ENCODE results near the gene PHACTR3.

PHACTR3 gene

DNA sequence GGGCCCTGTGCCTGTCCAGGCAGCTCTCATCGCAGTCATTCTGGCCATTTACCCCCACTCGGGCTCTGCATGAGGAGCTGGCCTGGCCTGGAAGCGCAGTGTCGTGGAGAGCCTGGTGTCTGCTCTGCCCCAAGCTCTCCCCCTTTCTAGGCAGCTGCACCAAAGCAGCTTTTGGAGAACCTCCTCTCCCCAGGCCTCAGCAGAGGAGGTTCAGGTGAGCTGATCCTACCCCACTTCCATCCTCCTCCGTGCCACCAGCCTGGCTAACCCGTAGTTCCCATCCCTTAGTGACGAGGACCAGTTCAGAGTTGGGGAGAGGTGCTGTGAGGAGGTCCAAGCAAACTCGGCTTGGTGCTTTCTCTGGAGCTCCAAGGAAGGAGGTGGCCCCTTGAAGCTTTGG is 30.5 kb upstream of the PHACTR3 start:
- DNase-seq (ENCODE audit: low read depth in 2 of 2): no peak

DNA sequence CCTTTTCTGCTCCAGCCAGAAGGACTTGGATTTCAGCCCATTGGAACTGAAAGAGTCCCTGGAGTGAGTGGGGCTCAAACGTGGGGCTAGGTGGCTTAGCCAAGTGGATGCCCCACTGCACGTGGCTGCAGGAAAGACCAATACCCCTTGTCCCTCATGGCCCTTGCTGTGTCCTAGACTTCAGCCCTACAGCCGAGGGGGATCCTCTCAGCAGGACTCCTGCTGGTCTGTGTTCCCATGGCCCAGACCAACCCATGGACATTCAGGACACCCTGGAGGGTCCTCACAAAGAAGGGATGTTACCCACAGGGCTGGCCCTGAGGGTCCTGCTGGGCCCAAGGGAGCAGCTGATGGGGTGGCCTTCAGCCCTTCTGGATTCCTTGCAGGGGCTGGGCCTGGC is 30.0 kb upstream of the PHACTR3 start:
- no peak for DNase-seq (ENCODE audit: low read depth in 2 of 2)

DNA sequence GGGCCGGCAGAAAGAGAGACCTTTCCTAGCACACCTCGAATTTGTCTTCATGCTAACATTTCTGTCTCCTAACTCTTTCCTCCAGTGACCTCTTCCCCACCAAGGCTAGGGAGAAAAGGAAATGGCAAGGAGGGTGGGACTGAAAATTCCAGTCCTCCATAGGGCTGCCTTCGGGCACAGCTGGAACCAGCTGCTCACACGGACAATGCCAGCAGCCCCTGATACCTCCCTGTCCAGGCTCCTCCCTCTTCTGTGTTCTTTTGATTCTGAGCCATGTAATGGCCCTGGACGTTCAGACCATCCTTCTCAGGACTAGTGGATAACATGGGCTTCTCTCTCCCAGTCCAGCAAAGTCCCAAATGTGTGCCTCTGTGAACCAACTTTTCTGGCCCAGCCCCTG is 29.1 kb upstream of the PHACTR3 start:
- no peak for DNase-seq (ENCODE audit: low read depth in 2 of 2)

DNA sequence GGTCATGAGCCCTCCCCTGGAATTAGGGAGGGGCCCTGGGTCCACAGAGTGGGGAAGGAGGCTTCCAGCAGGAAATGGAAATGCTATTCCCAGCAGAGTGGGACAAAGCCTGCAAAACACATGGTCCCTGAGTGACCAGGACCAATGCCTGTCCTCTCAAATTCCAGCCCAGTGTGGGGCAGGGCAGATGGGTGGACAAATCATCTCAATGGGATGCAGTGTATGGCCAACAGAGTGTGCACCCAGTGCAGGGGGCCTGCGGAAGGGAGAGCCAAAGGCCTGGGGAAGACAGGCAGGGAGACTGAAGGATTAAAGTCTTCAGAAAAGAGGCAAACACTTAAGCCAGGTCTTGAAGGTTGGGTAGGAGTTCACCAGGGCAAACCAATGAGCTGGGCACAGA is 28.7 kb upstream of the PHACTR3 start:
- no peak for DNase-seq (ENCODE audit: low read depth in 2 of 2)

DNA sequence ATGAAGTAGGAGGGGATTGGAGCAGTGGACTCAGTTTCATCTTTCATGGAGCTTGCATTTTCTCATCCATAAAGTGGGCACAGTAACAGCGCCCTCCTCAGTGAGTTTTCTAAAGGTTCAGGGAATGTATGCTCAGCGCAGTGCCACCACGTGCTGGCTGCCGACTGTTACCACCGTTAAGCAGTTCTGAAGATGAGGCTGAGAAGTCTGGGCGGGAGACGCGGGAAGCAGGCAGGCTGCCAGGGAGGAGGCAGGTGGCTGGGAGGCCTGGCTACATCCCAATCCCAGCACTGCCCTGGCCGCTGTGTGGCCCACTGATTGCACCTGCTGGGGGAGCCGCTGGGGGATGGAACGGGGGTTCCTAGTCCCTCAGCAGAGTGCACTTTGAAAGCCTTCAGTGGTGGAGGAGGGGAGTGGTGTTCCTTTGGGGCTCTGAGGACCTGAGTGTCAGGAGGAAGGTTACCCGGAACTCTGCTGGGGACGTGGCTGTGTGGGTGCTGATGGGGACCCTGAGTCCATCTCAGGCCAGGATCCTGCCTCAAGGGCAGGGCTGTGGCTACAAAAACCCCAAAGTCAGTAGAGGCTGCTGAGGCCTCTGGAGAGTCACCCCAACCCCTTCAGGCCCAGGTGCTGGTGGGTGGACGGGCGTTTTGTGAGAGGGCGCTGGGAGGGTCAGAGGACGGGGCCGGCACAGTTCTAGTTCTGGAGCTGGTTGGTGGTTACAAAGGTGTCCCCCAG is 28.0 kb upstream of the PHACTR3 start:
- no peak for DNase-seq (ENCODE audit: low read depth in 2 of 2)

DNA sequence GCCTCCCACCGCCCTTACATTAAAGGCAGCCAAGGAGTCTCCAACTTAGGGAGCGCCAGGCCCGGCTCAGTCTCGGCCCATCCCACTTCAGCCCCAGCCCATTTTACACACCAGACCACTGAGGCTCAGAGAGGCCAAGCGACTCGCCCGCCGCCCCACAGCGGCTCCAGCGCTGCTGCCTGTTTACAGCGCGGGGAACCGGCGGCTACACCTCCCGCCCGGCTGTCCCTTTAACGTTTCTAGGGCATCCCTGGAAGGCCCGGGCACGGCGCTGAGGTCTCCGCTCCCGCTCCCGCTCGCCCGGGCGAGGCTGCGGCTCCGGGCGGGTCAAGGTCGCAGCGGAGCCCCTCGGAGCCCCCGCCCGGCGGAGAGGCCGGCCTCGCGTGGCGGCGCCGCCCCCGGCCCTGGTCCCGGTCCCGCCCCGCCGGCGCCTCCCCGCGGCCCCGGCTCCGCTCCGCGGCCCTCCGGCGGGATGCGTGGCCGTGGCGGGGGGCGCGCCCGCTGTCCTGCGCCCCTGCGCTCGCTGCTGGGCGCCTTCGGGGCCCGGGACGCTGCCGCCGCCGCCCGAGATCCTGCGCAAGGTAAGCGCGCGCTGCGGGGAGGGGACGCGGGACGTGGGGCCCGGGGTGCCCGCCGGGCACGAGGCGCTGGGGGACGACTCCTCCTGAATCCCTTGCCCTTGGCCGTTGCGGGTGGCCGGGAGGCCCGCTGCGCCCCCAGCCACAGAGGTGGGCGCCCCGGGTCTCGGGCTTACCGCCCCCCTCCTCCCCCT is 27.1 kb upstream of the PHACTR3 start:
- no peak for DNase-seq (ENCODE audit: low read depth in 2 of 2)

DNA sequence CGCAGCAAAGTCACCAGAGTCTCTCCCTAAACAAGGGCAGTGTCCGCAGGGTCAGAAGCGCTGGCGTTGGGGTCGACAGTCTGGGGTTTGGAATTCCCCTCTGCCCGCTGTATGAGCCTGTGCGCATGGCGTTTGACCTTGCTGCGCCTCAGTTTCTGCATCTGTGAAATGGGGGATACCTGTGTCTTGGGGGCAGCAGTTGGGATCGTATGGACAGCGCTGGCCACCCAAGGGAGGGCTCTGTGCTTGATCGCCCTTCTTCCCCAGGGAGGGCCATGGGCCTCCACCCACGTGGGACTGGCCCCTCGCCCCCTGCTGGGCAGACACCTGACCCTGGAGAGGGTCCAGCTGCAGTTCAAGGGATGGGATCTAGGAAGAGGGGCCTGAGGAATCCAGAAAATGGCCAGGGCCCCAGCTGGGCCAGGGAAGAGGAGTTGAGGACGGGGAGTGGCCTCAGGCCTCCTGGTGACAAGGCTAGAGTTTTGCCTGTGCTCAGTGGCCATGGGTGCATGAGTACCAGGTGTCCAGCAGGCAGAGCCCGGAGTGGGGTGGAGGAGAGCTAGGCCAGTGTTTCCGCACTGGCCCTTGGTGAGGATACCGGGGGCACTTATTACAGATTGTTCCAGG is 26.4 kb upstream of the PHACTR3 start:
- DNase-seq (ENCODE audit: low read depth in 2 of 2): no peak

DNA sequence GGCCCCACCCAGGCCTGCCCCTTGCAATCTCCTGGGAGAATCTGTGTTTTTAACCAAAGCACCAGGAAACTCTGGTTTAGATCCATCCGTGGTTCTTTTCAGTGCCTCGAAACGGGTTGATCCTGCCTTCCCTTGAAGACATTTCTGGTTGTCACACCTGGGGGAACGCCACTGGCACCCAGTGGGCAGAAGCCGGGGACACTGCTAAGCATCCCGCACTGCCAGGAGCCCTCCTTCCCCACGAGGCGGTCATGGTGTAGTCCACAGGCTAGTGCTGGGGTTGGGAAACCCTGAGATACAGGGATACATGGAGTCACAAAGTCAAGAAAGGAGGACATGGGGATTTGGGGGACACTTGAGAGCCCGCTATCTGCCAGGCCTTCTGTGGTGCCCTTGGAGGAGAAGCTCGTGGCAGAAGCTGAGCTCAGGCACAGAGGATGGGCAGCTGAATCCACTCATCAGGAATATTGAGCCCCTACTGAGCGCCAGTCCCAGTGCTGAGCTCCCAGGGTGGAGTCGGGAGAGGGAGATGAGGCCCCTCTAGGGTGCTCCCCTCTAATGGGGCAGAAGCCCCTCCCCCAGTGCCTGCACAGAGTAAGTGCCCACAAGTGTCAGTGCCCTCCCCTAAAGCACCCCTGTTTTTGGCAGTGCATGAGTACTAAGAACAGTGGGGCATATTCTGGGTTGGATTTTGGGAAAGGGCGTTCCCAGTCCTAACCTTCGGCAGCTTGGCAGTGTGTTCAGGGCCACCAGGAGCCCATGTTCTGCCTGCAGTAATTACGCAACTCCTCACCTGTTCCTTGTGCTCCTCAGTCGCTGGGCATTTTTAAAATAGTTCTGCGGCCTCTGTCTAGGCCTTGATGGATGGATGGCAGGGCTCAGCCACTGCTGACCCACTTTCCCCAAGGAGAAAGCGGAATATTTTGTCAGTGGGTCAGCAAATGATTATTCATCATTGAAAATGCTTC is 25.6 kb upstream of the PHACTR3 start:
- DNase-seq (ENCODE audit: low read depth in 2 of 2): no peak

DNA sequence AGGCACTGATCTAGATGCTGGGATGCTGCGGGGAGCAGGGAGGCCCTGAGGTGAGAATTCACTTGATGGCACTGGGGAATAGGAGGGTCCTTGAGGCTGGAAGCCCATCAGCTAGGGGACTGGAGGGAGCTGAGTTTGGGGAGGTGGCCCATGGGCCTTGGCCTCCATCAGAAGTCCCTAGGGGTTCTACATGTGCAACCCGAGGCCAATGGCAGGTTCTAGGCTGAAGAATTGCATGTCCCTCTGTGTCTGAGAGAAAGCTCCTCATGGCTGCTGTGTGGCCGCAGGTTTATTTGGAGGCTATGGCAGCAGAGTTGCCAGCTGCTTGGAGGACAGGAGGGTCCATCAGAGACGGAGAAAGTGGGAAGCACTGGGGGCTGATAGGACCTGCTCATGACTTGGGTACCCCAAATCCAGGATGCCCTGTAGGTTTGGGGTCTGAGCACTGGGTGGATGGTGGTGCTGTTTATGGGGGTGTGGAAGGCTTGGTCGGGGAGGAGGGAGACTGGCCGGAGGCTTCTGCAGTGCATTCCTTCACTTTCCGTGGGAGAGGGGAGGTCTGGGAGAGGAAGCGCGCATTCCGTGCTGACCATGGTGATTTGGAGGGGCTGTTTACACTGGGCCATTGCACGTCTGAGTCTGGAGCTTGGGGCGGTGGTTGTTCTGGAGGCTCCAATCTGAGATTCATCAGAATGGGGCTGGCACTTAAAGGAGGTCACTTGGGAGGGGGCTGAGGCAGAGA is 24.8 kb upstream of the PHACTR3 start:
- DNase-seq (ENCODE audit: low read depth in 2 of 2): no peak

DNA sequence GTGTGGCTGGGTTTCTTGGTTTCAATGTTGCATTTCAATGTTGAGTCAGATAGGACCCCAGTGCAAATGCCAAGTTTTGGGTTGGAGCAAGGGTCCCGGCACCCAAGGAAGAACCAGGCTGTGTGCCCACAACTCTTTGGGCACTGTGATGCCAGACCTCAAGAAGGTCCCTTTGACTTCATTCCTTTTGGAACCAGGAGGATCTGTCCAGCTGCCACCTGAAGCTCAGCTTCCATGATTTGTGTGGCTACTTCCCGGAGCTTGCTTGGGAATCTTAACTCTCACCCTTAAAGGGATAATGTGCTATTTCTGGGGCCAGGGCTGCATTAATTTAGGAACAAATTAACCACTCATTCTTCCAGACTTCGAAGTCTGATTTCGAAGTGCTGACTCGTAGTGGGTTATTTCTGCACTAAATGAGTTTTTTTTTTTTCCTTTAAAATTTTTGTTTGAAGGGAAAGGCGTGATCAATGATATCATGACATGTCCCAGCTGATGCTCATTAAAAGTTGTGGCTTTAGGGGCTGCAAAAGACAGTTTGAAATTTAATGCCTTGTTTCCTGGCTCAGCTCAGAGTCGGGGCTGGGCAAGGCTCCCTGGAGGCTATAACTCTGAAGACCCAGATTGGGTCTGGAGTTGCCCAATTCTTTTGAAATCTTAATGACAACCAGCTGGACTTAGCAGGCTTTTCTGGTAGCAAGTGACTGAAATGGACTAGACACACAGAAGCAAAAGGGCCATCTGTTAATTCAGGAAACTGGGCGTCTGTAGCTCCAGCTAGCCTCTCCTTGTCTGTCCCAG is 24.0 kb upstream of the PHACTR3 start:
- no peak for DNase-seq (ENCODE audit: low read depth in 2 of 2)

DNA sequence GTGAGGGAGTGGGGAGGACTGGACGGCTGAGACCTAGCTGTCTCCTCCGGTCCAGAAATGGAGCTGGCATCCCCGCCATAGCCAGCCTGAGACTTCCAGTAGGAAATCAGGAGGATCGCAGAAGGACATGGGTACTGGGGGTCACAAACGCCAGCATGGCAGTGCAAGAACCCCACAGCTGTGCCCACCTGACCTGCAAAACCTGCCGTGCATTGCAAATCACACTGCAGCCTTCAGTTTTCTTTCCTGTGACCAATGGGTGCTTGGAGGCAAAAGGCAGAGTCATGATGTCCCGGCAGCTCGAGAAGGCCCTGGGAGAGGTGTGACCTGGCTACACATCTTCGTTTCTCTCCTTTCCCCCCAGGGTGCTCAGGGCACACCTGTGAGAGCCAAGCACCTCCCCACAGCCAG is 23.3 kb upstream of the PHACTR3 start:
- DNase-seq (ENCODE audit: low read depth in 2 of 2): no peak

DNA sequence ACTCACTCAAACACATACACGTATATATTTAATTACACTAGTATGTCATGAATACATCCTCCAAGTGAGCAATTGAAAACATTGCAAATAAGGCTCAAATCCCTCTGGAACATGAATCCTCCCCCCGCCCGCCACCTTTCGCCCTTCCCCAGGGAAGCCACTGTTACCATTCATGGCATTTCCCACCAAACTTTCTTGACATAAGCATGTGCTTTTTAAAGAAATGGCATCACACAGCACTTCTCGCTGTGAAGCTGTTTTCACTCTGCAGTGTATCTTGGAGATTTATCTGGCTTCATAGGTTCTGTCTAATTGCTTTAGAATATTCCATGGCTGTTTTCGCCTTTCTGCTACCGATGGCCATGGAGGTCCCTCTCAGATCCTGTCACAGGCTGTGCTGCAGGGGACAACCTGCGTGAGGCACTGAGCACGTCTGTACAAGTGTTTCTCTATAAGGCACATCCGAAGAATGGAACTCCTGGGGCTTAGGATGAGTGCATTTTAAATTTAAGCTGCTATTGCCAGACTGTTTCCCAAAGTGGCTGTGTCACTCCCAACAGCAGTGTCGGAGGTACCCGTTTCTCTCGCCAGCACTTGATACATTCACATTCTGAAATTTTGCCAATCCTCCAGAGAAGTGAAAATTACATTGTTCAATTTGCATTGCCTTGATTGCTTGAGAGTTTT is 22.2 kb upstream of the PHACTR3 start:
- no peak for DNase-seq (ENCODE audit: low read depth in 2 of 2)

DNA sequence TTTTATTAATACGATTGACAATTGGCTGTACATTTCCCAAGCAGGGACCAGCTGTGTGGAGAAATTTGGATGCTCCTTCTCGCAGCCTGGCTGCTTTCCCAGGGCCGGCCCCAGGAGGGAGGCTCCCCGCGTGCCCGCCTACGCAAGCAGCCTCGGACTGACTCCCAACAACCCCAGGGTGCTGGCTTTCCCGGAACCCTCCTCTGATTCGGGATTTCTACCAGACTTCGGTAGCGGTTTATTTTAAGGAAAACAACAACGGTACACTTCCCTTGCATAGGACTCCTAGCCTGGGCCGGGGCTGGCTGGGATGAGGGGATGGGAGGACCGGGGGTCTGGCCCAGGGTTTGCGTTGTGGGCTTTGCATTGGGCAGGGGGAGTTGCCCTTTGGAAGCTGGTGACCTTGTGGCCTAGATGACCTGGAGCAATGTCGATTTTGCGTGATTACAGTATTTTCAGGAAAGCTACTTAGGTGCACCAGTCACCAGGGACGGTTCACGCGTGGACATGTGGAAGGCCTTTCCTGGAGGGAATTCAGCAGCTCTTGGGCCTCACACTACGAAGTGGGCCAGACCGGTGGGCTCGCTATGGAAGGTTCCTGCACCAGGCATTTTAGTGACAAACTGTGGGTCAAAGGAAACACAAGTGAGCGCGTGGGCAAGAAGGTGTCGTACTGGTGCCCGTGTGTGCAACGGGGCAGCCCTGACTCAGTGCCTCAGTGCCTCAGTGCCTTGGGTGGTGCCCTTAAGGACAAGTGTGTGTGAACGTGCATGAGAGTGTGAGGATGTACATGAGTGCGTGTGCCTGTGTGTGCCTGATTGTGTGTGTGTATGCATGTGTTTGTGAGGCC is 20.7 kb upstream of the PHACTR3 start:
- no peak for DNase-seq (ENCODE audit: low read depth in 2 of 2)

DNA sequence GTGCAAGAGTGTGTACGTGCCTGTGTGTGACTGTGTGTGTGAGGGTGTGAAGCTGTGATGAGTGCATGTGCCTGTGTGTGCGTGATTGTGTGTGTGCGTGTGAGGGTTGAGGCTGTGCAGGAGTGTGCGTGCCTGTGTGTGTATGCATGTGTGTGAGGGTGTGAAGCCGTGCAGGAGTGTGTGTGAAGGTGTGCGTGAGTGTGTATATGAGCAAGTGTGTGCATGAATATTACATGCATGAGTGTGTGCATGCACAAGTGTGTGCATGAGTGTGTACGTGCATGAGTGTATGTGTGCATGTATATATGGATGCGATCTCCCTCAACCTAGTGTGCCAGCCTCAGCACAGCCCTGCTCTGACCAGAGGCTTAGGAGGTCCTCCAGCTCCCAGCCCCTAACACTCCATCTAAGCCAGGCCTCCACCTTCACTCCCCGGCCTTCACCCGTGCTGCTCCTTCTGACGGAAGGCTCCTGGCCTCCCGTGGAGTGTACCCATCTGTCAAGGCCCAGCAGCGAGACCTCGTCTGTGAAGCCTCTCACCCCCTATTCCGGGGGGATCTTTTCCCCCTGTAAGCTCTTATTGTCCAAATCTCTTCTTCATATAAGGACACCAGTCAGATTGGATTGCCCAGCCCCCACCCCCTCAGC is 19.9 kb upstream of the PHACTR3 start:
- DNase-seq (ENCODE audit: low read depth in 2 of 2): no peak

DNA sequence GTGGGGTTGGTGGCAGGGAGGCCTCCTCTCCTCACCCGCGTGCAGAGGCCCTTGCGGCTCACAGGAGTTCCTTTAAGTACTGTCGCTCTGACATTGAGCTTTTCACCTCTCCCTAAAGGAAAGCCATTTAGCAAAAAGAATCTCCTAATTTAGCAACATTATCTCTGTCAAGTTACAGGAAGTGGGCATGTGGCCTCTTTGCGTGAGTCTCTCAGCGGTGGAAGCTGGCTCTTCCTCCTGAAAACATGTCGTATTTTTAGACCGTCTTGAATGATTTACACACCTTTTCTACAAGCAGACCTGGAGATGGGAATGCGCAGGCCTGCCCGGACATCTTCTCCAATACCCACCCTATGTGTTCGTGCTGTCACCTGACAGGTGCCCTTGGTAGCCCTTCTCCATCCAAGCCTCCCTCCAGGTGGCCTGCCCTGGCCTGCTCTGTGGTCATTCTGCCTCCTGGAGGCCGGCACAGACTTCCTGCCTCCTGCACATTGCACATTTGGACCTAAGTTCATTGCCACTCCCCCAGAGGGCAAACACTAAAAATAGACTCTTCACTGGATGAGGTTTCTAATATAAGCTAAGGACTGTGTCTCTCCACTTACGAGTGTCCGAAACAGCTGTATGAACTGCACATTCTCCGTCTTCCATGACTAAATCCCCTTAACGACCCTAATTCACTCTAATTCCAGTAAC is 18.5 kb upstream of the PHACTR3 start:
- no peak for DNase-seq (ENCODE audit: low read depth in 2 of 2)

DNA sequence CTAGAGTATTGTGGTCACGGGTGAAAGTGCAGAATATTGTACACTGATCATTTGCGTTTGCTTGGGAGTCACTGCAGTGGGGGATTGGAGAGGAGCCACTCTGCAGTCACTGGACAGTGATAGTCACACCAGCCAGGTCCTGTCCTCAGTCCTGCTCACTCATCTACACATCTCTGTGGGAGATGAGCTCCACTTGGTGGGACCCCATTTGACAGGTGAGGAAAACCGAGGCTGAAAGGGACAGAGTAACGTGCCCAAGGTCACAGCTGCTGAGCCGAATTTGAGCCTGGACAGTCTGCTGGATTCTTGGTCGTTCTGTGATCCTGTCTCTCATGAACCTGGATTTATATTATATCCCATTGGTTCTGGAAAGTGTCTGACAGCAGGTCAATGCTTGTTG is 17.7 kb upstream of the PHACTR3 start:
- no peak for DNase-seq (ENCODE audit: low read depth in 2 of 2)

DNA sequence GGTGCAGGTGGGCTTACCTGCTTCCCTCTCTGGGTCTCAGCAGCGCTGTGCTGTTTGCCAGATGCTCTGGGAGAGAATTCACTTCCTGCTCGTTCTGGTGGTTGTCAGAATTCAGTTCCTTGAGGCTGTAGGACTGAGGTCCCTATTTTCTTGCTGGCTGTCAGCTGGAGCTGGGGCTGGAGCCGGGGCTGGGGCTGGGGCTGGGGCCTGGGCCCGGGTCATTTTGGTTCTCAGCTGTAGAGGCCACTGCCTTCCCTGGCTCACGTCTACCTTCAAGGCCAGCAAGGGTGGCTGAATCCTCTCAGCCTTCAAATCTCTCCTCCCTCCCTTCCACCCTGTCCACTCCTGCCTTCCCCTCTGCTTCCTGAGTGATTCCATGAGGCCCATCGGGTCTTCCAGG is 16.8 kb upstream of the PHACTR3 start:
- no peak for DNase-seq (ENCODE audit: low read depth in 2 of 2)
